K562 (cell line): ENCODE data around the gene SLC45A3. TPM values are rescaled to one million over a fixed set of nuclear protein-coding genes. Genes with fewer than 3 reads are reported as not detected.

Source experiments
- ATAC-seq: fragments of 200-7000 bp; cut with Tn5 transposase; 3 replicates; pipeline ENCODE4 v1.9.1; 2020; ENCODE audit warnings: moderate library complexity
- BruUV-seq: library from RNA; stranded (reverse); fragments of 400-500 nt; replicated peaks from 2 replicates; lab custom pipeline; 2021; lab: Mats Ljungman, UMichigan
- CTCF ChIA-PET: fragments of 300-600 bp; formaldehyde crosslinking; extraction: SDS; loops from one replicate; lab custom pipeline; 2021; ENCODE audit warnings: low intra/inter-chr PET ratio; lab: Yijun Ruan, JAX
- POLR2A ChIA-PET: fragments of 300-600, 350-650 bp; sonication (Branson Sonifier 250); formaldehyde crosslinking; extraction: SDS; loops from one replicate; lab custom pipeline; 2021; ENCODE audit warnings: antibody characterized with exemption, inconsistent platforms; lab: Yijun Ruan, JAX
- DNase-seq, 4 experiments: peaks; one replicate each; pipeline versions ENCODE4 v3.0.0 to v3.0.0-alpha.2; 2011 to 2018; ENCODE audit warnings: low spot score in 3 of 4, mixed read lengths in 3 of 4; ENCODE audit errors: extremely low read depth in 1 of 4
- FAIRE-seq: peaks from 2 replicates; lab custom pipeline; 2011; peaks lifted over from hg19 to GRCh38; lab: Jason Lieb, UNC
- H2AFZ ChIP-seq: 2 replicates; pipeline ENCODE4 v1.6.0; 2011; ENCODE audit warnings: low read depth, low read length, control low read depth, inconsistent platforms
- H3K27ac ChIP-seq: fragments of 200-600 bp; 3 replicates; pipeline ENCODE4 v1.8.0; 2011; ENCODE audit warnings: low read depth, mild to moderate bottlenecking, control low read depth, inconsistent platforms, low read length, moderate library complexity, mixed read lengths; ENCODE audit errors: extremely low read depth
- H3K27me3 ChIP-seq, 2 experiments: fragments of 300-600 bp in 1 of 2; 2 replicates in 1 of 2; 3 replicates in 1 of 2; pipeline versions ENCODE4 v1.6.0 to v1.8.0; 2011; ENCODE audit warnings: inconsistent platforms in 2 of 2, low read length in 2 of 2, mild to moderate bottlenecking in 1 of 2, mixed read lengths in 1 of 2, moderate library complexity in 1 of 2; ENCODE audit not compliant: control insufficient read depth in 2 of 2, insufficient read depth in 2 of 2
- H3K36me3 ChIP-seq: fragments of 300-600 bp; 3 replicates; pipeline ENCODE4 v1.8.0; 2011; ENCODE audit warnings: mild to moderate bottlenecking, low read length, inconsistent platforms; ENCODE audit not compliant: control insufficient read depth, insufficient read depth
- H3K4me1 ChIP-seq, 2 experiments: fragments of 200-600 bp in 1 of 2; replicated peaks in 1 of 2; 2 replicates in 1 of 2; 3 replicates in 1 of 2; pipeline versions ENCODE4 v1.5.1 to v1.8.0; 2011; ENCODE audit warnings: inconsistent platforms in 2 of 2, low read length in 2 of 2, mild to moderate bottlenecking in 1 of 2, mixed read lengths in 1 of 2, moderate library complexity in 1 of 2; ENCODE audit not compliant: control insufficient read depth in 2 of 2, insufficient read depth in 2 of 2
- H3K4me2 ChIP-seq: 2 replicates; pipeline ENCODE4 v1.6.1; 2011; ENCODE audit warnings: low read length, control low read depth, inconsistent platforms, mixed read lengths; ENCODE audit not compliant: insufficient read depth
- H3K4me3 ChIP-seq: fragments of 200-600 bp; sonication (generic), shearing (Covaris generic); 2 replicates; pipeline ENCODE4 v1.5.1; 2016; ENCODE audit warnings: control low read depth, inconsistent platforms
- H3K79me2 ChIP-seq: fragments of 200-600 bp; 3 replicates; pipeline ENCODE4 v1.8.0; 2011; ENCODE audit warnings: low read length, inconsistent platforms; ENCODE audit not compliant: control insufficient read depth, insufficient read depth
- H3K9ac ChIP-seq, 2 experiments: 2 replicates each; pipeline versions ENCODE4 v1.6.0 to v1.6.1; 2011; ENCODE audit warnings: low read depth in 2 of 2, low read length in 2 of 2, control low read depth in 1 of 2, inconsistent platforms in 1 of 2, mild to moderate bottlenecking in 1 of 2, mixed read lengths in 1 of 2; ENCODE audit not compliant: insufficient read depth in 1 of 2
- H3K9me1 ChIP-seq: one replicate; pipeline ENCODE4 v1.6.0; 2011; ENCODE audit warnings: inconsistent platforms, mild to moderate bottlenecking, low read length, moderate library complexity; ENCODE audit not compliant: control insufficient read depth, insufficient read depth
- H3K9me3 ChIP-seq: replicated peaks from 2 replicates; pipeline ENCODE4 v1.5.1; 2011; ENCODE audit warnings: low read depth, low read length, inconsistent platforms; ENCODE audit not compliant: control insufficient read depth, insufficient read depth
- H4K20me1 ChIP-seq: replicated peaks from 2 replicates; pipeline ENCODE4 v1.6.1; 2011; ENCODE audit warnings: low read length, inconsistent platforms, mixed read lengths; ENCODE audit not compliant: control insufficient read depth, insufficient read depth
- ATF1 ChIP-seq, 2 experiments: fragments of 450-650 bp in 1 of 2; IDR thresholded peaks; 2 replicates each; pipeline ENCODE4 v1.6.1; 2016; ENCODE audit warnings: missing compliant biosample characterization in 1 of 2, missing genetic modification characterization in 1 of 2
- BACH1 ChIP-seq: fragments of 200-800 bp; sonication (Bioruptor generic); IDR thresholded peaks from 2 replicates; pipeline ENCODE4 v1.6.1; 2016; ENCODE audit warnings: missing genetic modification characterization, missing compliant biosample characterization
- NCOA1 ChIP-seq: fragments of 450-650 bp; IDR thresholded peaks from 2 replicates; pipeline ENCODE4 v1.6.1; 2016; ENCODE audit warnings: low read depth
- WHSC1 ChIP-seq: IDR thresholded peaks from one replicate; pipeline ENCODE4 v1.6.1; 2012; ENCODE audit warnings: low read length, control low read depth, inconsistent platforms
- ZNF280B ChIP-seq: fragments of 250-450 bp; sonication (Bioruptor Pico); IDR thresholded peaks from 2 replicates; pipeline ENCODE4 v1.5.1; 2021; ENCODE audit warnings: mild to moderate bottlenecking
- ZNF384 ChIP-seq: IDR thresholded peaks from 2 replicates; pipeline ENCODE4 v1.6.1; 2012; ENCODE audit warnings: low read depth, low read length, improper control_type of control experiment
- WGBS: fragments of 100-300 bp; shearing (Covaris generic); methylation state at CpG from one replicate; pipeline ENCODE4 v1.1.6; 2016; ENCODE audit warnings: low coverage, mixed read lengths; ENCODE audit not compliant: insufficient coverage; ENCODE audit errors: missing lambda C conversion rate; 5-methylcytosine and 5-hydroxymethylcytosine counted together
- in situ Hi-C: fragments of 300-500 bp; cut with MboI; formaldehyde crosslinking; loops from 4 replicates; pipeline ENCODE4 v1.15.0; 2018; ENCODE audit warnings: inconsistent platforms, mixed read lengths
- intact Hi-C: fragments of 100-400 bp; cut with micrococcal nuclease; formaldehyde crosslinking; loops from 2 replicates; pipeline ENCODE4 v1.14.2; 2022
- polyA plus RNA-seq, 8 experiments: library from polyadenylated mRNA; depleted of rRNA in 4 of 8; stranded (reverse) in 5 of 8; unstranded in 3 of 8; fragments of >200 nt; fragmentation: Nextera tagmentation in 2 of 8; fragmentation: Illumina TruSeq in 1 of 8; extraction: Ambion mirVana in 2 of 8; extraction: Trizol in 1 of 8; gene quantifications; 2 replicates each; pipeline versions ENCODE4 v1.2.1 to v1.2.3, GENCODE V29; 2011 to 2014; ENCODE audit warnings: inconsistent platforms in 1 of 8, missing spikeins in 1 of 8
- total RNA-seq, 7 experiments: library from RNA; depleted of rRNA in 6 of 7; stranded (reverse); fragments of >200 nt in 6 of 7; fragmentation: Illumina TruSeq in 2 of 7; extraction: Trizol in 2 of 7; gene quantifications; 2 replicates each; pipeline versions ENCODE4 v1.2.1 to v1.2.3, GENCODE V29; 2011 to 2021; ENCODE audit warnings: low replicate concordance in 1 of 7
- TF ChIP-seq, protein P1 (sequence below): fragments of 450-650 bp; IDR thresholded peaks from 2 replicates; pipeline ENCODE4 v1.6.1; 2017; ENCODE audit warnings: antibody characterized with exemption, mild to moderate bottlenecking

The SLC45A3 gene
- total and polyA plus RNA-seq, 9 of the 15 experiments (the other 6 are each of a cell fraction or from before 2014, with no cell fraction given): 0.06 to 3.3 (median 1.3) TPM

DNA sequence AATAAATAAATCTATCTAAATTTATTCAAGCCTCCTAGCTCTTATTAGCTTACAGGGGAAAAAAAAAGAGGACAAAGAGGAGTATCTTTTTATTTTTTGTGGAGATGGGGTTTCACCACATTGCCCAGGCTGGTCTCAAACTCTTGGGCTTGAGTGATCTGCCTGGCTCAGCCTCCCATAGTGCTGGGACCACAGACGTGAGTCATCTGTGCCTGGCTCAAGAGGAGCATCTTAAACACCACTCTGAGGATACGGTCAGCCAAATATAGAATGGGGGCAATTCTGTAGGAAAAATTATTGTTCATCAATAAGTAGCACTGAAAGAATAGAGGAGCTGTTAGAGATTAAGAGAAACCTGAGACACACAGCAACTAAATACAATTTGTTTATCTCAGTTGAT, 24.1 kb downstream of the SLC45A3 start (continued):
- no peak for TF ChIP-seq BACH1 (tag)

DNA sequence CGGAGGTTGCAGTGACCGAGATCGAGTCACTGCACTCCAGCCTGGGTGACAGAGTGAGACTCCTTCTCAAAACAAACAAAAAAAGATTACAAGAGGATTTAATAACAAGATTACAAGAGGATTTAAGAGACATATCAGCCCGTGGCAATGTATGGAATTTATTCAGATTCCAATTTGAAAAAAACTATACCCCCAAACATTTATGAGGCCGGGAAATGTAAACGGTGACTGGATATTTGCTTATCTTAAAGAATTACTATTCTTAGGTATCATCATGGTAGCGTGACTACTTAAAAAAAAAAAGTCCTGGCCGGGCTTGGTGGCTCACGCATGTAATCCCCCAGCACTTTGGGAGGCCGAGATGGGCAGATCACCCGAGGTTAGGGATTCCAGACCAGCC, 27.3 kb downstream of the SLC45A3 start:
- Histone ChIP-seq H3K9me3 (no peaks in the 10 kb centered on the region), H3K27ac (no peak overlapping the region), H3K36me3 (no peaks in the 10 kb centered on the region), H3K4me3 (no peak overlapping the region), H3K9me1 (no peaks in the 10 kb centered on the region), H4K20me1 (no peaks in the 10 kb centered on the region), H2AFZ (no peak overlapping the region), H3K79me2 (no peaks in the 10 kb centered on the region), H3K4me1 (peaks cover 2 to 6% of the 10 kb centered on the region in 2 experiments; a peak in 4 of 5 replicates), H3K4me2 (no peak overlapping the region), H3K9ac (no peak overlapping the region), H3K27me3 (no peaks in the 10 kb centered on the region)
- FAIRE-seq: no peak
- 17% methylated on average over 11 of the region's 11 CpGs for WGBS
- CTCF ChIA-PET: no interaction called here
- DNase-seq: no peak
- intact Hi-C loops: no loop called here
- no peak for ATAC-seq
- in situ Hi-C loops: no loop called here
- no TSS peak for BruUV-seq
- POLR2A ChIA-PET: interaction anchor here (1.4 to 3.0 kb wide), 2 partner anchors 17 to 21 kb away, joined by 3 to 10 read pairs; partner anchors contain the start of gene ELK4
- TF ChIP-seq WHSC1 (no peak), NCOA1 (no peak), ZNF280B (CRISPR knock-in tag) (no peak), ZNF384 (no peak), ATF1 (CRISPR knock-in tag; IDR thresholded peaks at IDR 0.05) (no peak), ATF1 (tag; IDR thresholded peaks at IDR 0.05) (no peak)
- TF ChIP-seq, protein P1, sequence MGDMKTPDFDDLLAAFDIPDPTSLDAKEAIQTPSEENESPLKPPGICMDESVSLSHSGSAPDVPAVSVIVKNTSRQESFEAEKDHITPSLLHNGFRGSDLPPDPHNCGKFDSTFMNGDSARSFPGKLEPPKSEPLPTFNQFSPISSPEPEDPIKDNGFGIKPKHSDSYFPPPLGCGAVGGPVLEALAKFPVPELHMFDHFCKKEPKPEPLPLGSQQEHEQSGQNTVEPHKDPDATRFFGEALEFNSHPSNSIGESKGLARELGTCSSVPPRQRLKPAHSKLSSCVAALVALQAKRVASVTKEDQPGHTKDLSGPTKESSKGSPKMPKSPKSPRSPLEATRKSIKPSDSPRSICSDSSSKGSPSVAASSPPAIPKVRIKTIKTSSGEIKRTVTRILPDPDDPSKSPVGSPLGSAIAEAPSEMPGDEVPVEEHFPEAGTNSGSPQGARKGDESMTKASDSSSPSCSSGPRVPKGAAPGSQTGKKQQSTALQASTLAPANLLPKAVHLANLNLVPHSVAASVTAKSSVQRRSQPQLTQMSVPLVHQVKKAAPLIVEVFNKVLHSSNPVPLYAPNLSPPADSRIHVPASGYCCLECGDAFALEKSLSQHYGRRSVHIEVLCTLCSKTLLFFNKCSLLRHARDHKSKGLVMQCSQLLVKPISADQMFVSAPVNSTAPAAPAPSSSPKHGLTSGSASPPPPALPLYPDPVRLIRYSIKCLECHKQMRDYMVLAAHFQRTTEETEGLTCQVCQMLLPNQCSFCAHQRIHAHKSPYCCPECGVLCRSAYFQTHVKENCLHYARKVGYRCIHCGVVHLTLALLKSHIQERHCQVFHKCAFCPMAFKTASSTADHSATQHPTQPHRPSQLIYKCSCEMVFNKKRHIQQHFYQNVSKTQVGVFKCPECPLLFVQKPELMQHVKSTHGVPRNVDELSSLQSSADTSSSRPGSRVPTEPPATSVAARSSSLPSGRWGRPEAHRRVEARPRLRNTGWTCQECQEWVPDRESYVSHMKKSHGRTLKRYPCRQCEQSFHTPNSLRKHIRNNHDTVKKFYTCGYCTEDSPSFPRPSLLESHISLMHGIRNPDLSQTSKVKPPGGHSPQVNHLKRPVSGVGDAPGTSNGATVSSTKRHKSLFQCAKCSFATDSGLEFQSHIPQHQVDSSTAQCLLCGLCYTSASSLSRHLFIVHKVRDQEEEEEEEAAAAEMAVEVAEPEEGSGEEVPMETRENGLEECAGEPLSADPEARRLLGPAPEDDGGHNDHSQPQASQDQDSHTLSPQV: no peak
